Trophoblast cell (in vitro differentiated cells and primary cell): ENCODE data around the gene HDGFL3.
"Not testable (repeated sequence)": the region's sequence is repeated elsewhere in the genome, so short reads cannot be mapped to it uniquely, and the experiment has no call there.

Experiments used
- DNase-seq, 2 donors: peaks; one replicate each; pipeline ENCODE4 v3.0.0-alpha.2; 2016
- H2AFZ ChIP-seq: 2 replicates; pipeline ENCODE4 v1.6.1; 2013; ENCODE audit warnings: low read length, moderate library complexity, mild to moderate bottlenecking; ENCODE audit not compliant: insufficient read depth, poor library complexity
- H2AK5ac ChIP-seq: 2 replicates; pipeline ENCODE4 v1.6.1; 2013; ENCODE audit warnings: mild to moderate bottlenecking, low read length
- H2BK120ac ChIP-seq: 2 replicates; pipeline ENCODE4 v1.6.1; 2013; ENCODE audit warnings: low read length, mild to moderate bottlenecking, moderate library complexity; ENCODE audit not compliant: insufficient read depth, poor library complexity
- H2BK12ac ChIP-seq: 2 replicates; pipeline ENCODE4 v1.6.1; 2013; ENCODE audit warnings: mild to moderate bottlenecking, low read length, moderate library complexity
- H2BK5ac ChIP-seq: 2 replicates; pipeline ENCODE4 v1.6.1; 2013; ENCODE audit warnings: low read length, low read depth, moderate library complexity, mild to moderate bottlenecking; ENCODE audit not compliant: poor library complexity
- H3K14ac ChIP-seq: 2 replicates; pipeline ENCODE4 v1.6.1; 2013; ENCODE audit warnings: mild to moderate bottlenecking, low read length
- H3K18ac ChIP-seq: 2 replicates; pipeline ENCODE4 v1.6.1; 2013; ENCODE audit warnings: mild to moderate bottlenecking, low read length
- H3K23ac ChIP-seq: 2 replicates; pipeline ENCODE4 v1.6.1; 2013; ENCODE audit warnings: low read length
- H3K27ac ChIP-seq: 2 replicates; pipeline ENCODE4 v1.5.1; 2013; ENCODE audit warnings: low read depth, mild to moderate bottlenecking, inconsistent platforms, low read length, moderate library complexity
- H3K27me3 ChIP-seq: 2 replicates; pipeline ENCODE4 v1.6.1; 2013; ENCODE audit warnings: inconsistent platforms, mild to moderate bottlenecking, low read length, moderate library complexity; ENCODE audit not compliant: insufficient read depth
- H3K36me3 ChIP-seq, 2 experiments: 1 replicate in 1 of 2; 2 replicates in 1 of 2; pipeline ENCODE4 v1.6.1; 2013; ENCODE audit warnings: low read length in 2 of 2, mild to moderate bottlenecking in 2 of 2, moderate library complexity in 1 of 2; ENCODE audit not compliant: insufficient read depth in 2 of 2, control insufficient read depth in 1 of 2
- H3K4ac ChIP-seq: 2 replicates; pipeline ENCODE4 v1.6.1; 2013; ENCODE audit warnings: low read depth, mild to moderate bottlenecking, low read length, moderate library complexity
- H3K4me1 ChIP-seq, 2 experiments: 1 replicate in 1 of 2; 2 replicates in 1 of 2; pipeline ENCODE4 v1.6.1; 2013; ENCODE audit warnings: low read length in 2 of 2, mild to moderate bottlenecking in 2 of 2, moderate library complexity in 1 of 2; ENCODE audit not compliant: insufficient read depth in 2 of 2, control insufficient read depth in 1 of 2
- H3K4me2 ChIP-seq: 2 replicates; pipeline ENCODE4 v1.6.1; 2013; ENCODE audit warnings: inconsistent platforms, mild to moderate bottlenecking, low read length, moderate library complexity
- H3K4me3 ChIP-seq: 2 replicates; pipeline ENCODE4 v1.5.1; 2013; ENCODE audit warnings: mild to moderate bottlenecking, low read depth, low read length, inconsistent platforms
- H3K79me1 ChIP-seq: one replicate; pipeline ENCODE4 v1.6.1; 2013; ENCODE audit warnings: low read length
- H3K79me2 ChIP-seq: 2 replicates; pipeline ENCODE4 v1.6.1; 2013; ENCODE audit warnings: low read length, mild to moderate bottlenecking; ENCODE audit not compliant: control insufficient read depth, insufficient read depth, poor library complexity
- H3K9ac ChIP-seq: 2 replicates; pipeline ENCODE4 v1.6.1; 2013; ENCODE audit warnings: mild to moderate bottlenecking, low read length
- H3K9me3 ChIP-seq: 2 replicates; pipeline ENCODE4 v1.6.1; 2013; ENCODE audit warnings: low read depth, mild to moderate bottlenecking, control low read depth, inconsistent platforms, low read length; ENCODE audit not compliant: insufficient read depth
- H4K12ac ChIP-seq: 2 replicates; pipeline ENCODE4 v1.6.1; 2013; ENCODE audit warnings: low read depth, mild to moderate bottlenecking, low read length, moderate library complexity
- H4K8ac ChIP-seq: 2 replicates; pipeline ENCODE4 v1.6.1; 2013; ENCODE audit warnings: low read depth, mild to moderate bottlenecking, low read length, moderate library complexity
- H4K91ac ChIP-seq: one replicate; pipeline ENCODE4 v1.6.1; 2013; ENCODE audit warnings: low read depth, mild to moderate bottlenecking, low read length, moderate library complexity
- WGBS: extraction: QIAGEN DNeasy Blood & Tissue Kit; methylation state at CpG from one replicate; pipeline ENCODE4 v1.1.7; 2013; ENCODE audit warnings: missing lambda C conversion rate; ENCODE audit not compliant: insufficient read length, insufficient coverage; ENCODE audit errors: extremely low coverage; 5-methylcytosine and 5-hydroxymethylcytosine counted together

HDGFL3 gene

GRCh38 chr15:83243634-83244033 lies 36.0 kb upstream of the HDGFL3 start:
- DNase-seq: no peak
- Histone ChIP-seq H3K27me3 (no peaks in the 10 kb centered on the region), H3K4me3 (no peak overlapping the region), H3K4ac (no peak overlapping the region), H4K91ac (no peak overlapping the region), H4K8ac (no peak overlapping the region), H2AK5ac (no peak overlapping the region), H3K4me2 (no peak overlapping the region), H3K36me3 (no peaks in the 10 kb centered on the region), H3K27ac (no peak overlapping the region), H3K23ac (no peak overlapping the region), H3K18ac (no peak overlapping the region), H3K4me1 (no peaks in the 10 kb centered on the region), H2BK5ac (no peak overlapping the region), H3K79me2 (no peaks in the 10 kb centered on the region), H3K9me3 (peaks cover 1% of the 10 kb centered on the region), H2BK12ac (no peak overlapping the region), H3K79me1 (no peaks in the 10 kb centered on the region), H2AFZ (no peak overlapping the region), H3K9ac (no peak overlapping the region), H4K12ac (no peak overlapping the region), H3K14ac (no peak overlapping the region), H2BK120ac (no peak overlapping the region)
- WGBS: no CpG with 5 or more reads among the region's 8 CpGs

DNA sequence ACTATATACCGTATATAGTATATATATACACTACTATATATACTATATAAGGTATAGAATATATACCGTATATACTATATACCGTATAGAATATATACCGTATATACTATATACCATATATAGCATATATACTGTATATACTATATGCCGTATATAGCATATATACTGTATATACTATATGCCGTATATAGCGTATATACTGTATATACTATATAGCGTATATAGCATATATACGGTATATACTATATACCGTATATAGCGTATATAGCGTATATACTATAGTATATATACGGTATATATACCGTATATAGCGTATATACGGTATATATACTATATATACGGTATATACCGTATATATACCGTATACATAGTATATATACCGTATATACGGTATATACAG lies 22.6 kb upstream of the HDGFL3 start:
- Histone ChIP-seq H3K9ac (no peak overlapping the region), H4K12ac (no peak overlapping the region), H3K79me1 (no peaks in the 10 kb centered on the region), H4K8ac (no peak overlapping the region), H3K4me3 (no peak overlapping the region), H2BK120ac (no peak overlapping the region), H3K23ac (no peak overlapping the region), H4K91ac (no peak overlapping the region), H2BK5ac (no peak overlapping the region), H3K9me3 (no peaks in the 10 kb centered on the region), H3K36me3 (no peaks in the 10 kb centered on the region), H3K4ac (no peak overlapping the region), H2AFZ (no peak overlapping the region), H3K4me2 (no peak overlapping the region), H3K27me3 (no peaks in the 10 kb centered on the region), H2BK12ac (no peak overlapping the region), H3K14ac (no peak overlapping the region), H3K27ac (no peak overlapping the region), H2AK5ac (no peak overlapping the region), H3K4me1 (no peaks in the 10 kb centered on the region), H3K18ac (no peak overlapping the region), H3K79me2 (no peaks in the 10 kb centered on the region)
- DNase-seq: no peak
- WGBS: no CpG with 5 or more reads among the region's 21 CpGs

GRCh38 chr15:83225449-83225848 lies 17.8 kb upstream of the HDGFL3 start:
- H3K23ac ChIP-seq: no peak overlapping the region
- WGBS: no CpG with 5 or more reads among the region's 9 CpGs

GRCh38 chr15:83221781-83222180 lies 14.2 kb upstream of the HDGFL3 start:
- not testable (repeated sequence) for H2BK5ac ChIP-seq, H3K4me2 ChIP-seq, H3K14ac ChIP-seq, H3K18ac ChIP-seq, H3K9ac ChIP-seq, H3K27ac ChIP-seq, H2AK5ac ChIP-seq, H2BK120ac ChIP-seq, H3K79me2 ChIP-seq, H3K27me3 ChIP-seq, H3K36me3 ChIP-seq, H3K9me3 ChIP-seq, H2BK12ac ChIP-seq, DNase-seq, H3K4me3 ChIP-seq, H3K79me1 ChIP-seq, H4K8ac ChIP-seq, H2AFZ ChIP-seq, H3K23ac ChIP-seq, H3K4me1 ChIP-seq, H4K12ac ChIP-seq, H3K4ac ChIP-seq, H4K91ac ChIP-seq
- WGBS: no CpG with 5 or more reads among the region's 9 CpGs

More at GRCh38 chr15:83225449-83225848, 17.8 kb upstream of the HDGFL3 start:
- no peak overlapping the region for H2BK5ac ChIP-seq
- peaks cover 2% of the 10 kb centered on the region for H3K9me3 ChIP-seq
- no peak overlapping the region for H3K27ac ChIP-seq
- H3K4me1 ChIP-seq: no peaks in the 10 kb centered on the region
- no peak overlapping the region for H4K8ac ChIP-seq
- no peak overlapping the region for H2BK12ac ChIP-seq
- no peak overlapping the region for H3K9ac ChIP-seq
- no peak overlapping the region for H2BK120ac ChIP-seq
- no peaks in the 10 kb centered on the region for H3K27me3 ChIP-seq
- H4K12ac ChIP-seq: no peak overlapping the region
- H3K4ac ChIP-seq: no peak overlapping the region
- H3K18ac ChIP-seq: no peak overlapping the region
- H3K4me2 ChIP-seq: no peak overlapping the region
- DNase-seq: no peak
- no peaks in the 10 kb centered on the region for H3K79me2 ChIP-seq
- no peak overlapping the region for H4K91ac ChIP-seq
- H2AFZ ChIP-seq: no peak overlapping the region
- no peak overlapping the region for H2AK5ac ChIP-seq
- no peaks in the 10 kb centered on the region for H3K79me1 ChIP-seq
- H3K14ac ChIP-seq: no peak overlapping the region
- H3K36me3 ChIP-seq: no peaks in the 10 kb centered on the region
- H3K4me3 ChIP-seq: no peak overlapping the region
